Adrenal gland (tissue), 12 donors: ENCODE data around the gene PPP6C. TPM values are rescaled to one million over a fixed set of nuclear protein-coding genes. Genes with fewer than 3 reads are reported as not detected.
A peak's percentile ranks its signal among the peaks of the same experiment; 100 is the strongest.
"Not testable (repeated sequence)": the region's sequence is repeated elsewhere in the genome, so short reads cannot be mapped to it uniquely, and the experiment has no call there.

Experiments used
- DNase-seq, 7 donors: peaks; one replicate each; pipeline ENCODE4 v3.0.0-alpha.2; 2019 to 2020
- H3K27ac ChIP-seq, 5 donors: fragments of 200-600 bp; sonication (generic) in 4 of 5; 1 replicate in 3 of 5; 2 replicates in 2 of 5; pipeline versions ENCODE4 v1.5.1 to v1.8.0; 2016 to 2020; ENCODE audit warnings: mild to moderate bottlenecking in 1 of 5
- H3K27me3 ChIP-seq: fragments of 200-600 bp; 2 replicates; pipeline ENCODE4 v1.8.0; 2021
- H3K36me3 ChIP-seq, 2 donors: fragments of 200-600 bp; replicated peaks in 1 of 2; 1 replicate in 1 of 2; 2 replicates in 1 of 2; pipeline versions ENCODE4 v1.5.1 to v1.8.0; 2018 to 2022
- H3K4me1 ChIP-seq, 2 donors: fragments of 200-600 bp; replicated peaks in 1 of 2; 1 replicate in 1 of 2; 2 replicates in 1 of 2; pipeline versions ENCODE4 v1.5.1 to v1.8.0; 2018 to 2021
- H3K4me3 ChIP-seq, 4 donors: fragments of 200-600 bp; sonication (generic) in 3 of 4; one replicate each; pipeline ENCODE4 v1.5.1; 2016 to 2018
- H3K9me3 ChIP-seq, 3 donors: fragments of 200-600 bp; sonication (generic) in 1 of 3; replicated peaks in 1 of 3; 1 replicate in 2 of 3; 2 replicates in 1 of 3; pipeline versions ENCODE4 v1.5.1 to v1.8.0; 2016 to 2021
- POLR2A ChIP-seq, 2 donors: fragments of 450-650 bp; IDR thresholded peaks; one replicate each; pipeline ENCODE4 v1.6.1; 2017; ENCODE audit warnings: antibody characterized with exemption in 2 of 2, mild to moderate bottlenecking in 2 of 2, moderate library complexity in 1 of 2
- WGBS, 4 donors: extraction: QIAGEN DNeasy Blood & Tissue Kit in 2 of 4; methylation state at CpG; one replicate each; pipeline versions ENCODE4 v1.1.5 to v1.1.7; 2013 to 2017; 5-methylcytosine and 5-hydroxymethylcytosine counted together
- intact Hi-C, 2 donors: fragments of 100-400 bp; cut with DNase I; formaldehyde crosslinking; loops; one replicate each; pipeline versions ENCODE4 v1.14.1 to v1.15.0; 2022 to 2023
- polyA plus RNA-seq, 3 donors: library from polyadenylated mRNA; stranded (reverse); fragments of 200-250 nt in 2 of 3; fragments of 350-450 nt in 1 of 3; fragmentation: Illumina TruSeq in 1 of 3; extraction: RNeasy Lipid Tissue Mini Kit (QIAGEN cat#74804) in 1 of 3; gene quantifications; one replicate each; pipeline ENCODE4 v1.2.3, GENCODE V29; 2013 to 2014
- total RNA-seq, 9 donors: library from RNA; depleted of rRNA in 4 of 9; stranded (reverse); fragments of >200 nt in 4 of 9; fragments of 120-200 nt in 1 of 9; fragmentation: NEBNext Ultra II Directional in 1 of 9; extraction: Animal tissue kit (Norgen Biotek cat#: 25700) in 1 of 9; gene quantifications; one replicate each; pipeline versions ENCODE4 v1.1.0 to v1.2.4, GENCODE V29; 2013 to 2023
- TF ChIP-seq, protein P1 (sequence below), 6 experiments: fragments of 450-650 bp in 4 of 6; fragments of 200-600 bp in 2 of 6; sonication (generic) in 1 of 6; IDR thresholded peaks; 1 replicate in 5 of 6; 2 replicates in 1 of 6; pipeline versions ENCODE4 v1.5.1 to v1.8.0; 2016 to 2021; ENCODE audit warnings: antibody characterized with exemption in 6 of 6, mild to moderate bottlenecking in 2 of 6, moderate library complexity in 1 of 6
- donor health status: healthy with polysubstance abuse.
- donor health status: Bipolar disorder and iron deficiency.
- donor health status: DM: yes; HTN: yes; CAD: no.
- donor health status: DM: no; HTN: no; CAD: no.
- donor health status: DM: no; HTN: no; CAD: no.
- donor health status: DM: yes; HTN: yes; CAD: no.

Gene PPP6C
- total and polyA plus RNA-seq, 12 donors = 15.9 to 71.1 (median 46.3) TPM

DNA sequence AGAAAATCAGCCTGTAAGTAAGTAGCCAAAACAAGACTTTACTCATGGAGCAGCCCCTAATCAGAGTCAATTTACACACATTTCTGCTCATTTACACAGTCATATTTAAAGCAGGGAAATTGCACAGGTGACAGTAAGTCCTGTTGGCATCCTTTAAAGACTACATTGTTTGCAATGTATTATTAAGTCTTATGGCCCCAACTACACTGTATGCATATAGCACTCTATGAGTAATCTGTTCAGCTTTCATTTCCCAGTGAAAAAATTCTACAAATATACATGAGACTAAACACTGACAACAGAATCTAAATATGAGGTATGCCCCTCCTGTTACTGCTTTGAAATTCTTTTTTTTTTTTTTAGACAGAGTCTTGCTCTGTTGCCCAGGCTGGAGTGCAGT is 19.7 kb downstream of the PPP6C start:
- no peaks in the 10 kb centered on the region for H3K9me3 ChIP-seq
- intact Hi-C loops = no loop called here
- TF ChIP-seq POLR2A (IDR thresholded peaks at IDR 0.05) = no peak
- TF ChIP-seq, protein P1, sequence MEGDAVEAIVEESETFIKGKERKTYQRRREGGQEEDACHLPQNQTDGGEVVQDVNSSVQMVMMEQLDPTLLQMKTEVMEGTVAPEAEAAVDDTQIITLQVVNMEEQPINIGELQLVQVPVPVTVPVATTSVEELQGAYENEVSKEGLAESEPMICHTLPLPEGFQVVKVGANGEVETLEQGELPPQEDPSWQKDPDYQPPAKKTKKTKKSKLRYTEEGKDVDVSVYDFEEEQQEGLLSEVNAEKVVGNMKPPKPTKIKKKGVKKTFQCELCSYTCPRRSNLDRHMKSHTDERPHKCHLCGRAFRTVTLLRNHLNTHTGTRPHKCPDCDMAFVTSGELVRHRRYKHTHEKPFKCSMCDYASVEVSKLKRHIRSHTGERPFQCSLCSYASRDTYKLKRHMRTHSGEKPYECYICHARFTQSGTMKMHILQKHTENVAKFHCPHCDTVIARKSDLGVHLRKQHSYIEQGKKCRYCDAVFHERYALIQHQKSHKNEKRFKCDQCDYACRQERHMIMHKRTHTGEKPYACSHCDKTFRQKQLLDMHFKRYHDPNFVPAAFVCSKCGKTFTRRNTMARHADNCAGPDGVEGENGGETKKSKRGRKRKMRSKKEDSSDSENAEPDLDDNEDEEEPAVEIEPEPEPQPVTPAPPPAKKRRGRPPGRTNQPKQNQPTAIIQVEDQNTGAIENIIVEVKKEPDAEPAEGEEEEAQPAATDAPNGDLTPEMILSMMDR (IDR thresholded peaks at IDR 0.05) = no peak
- no peak for DNase-seq
- H3K27me3 ChIP-seq = no peaks in the 10 kb centered on the region
- H3K36me3 ChIP-seq = peaks cover 0 to 17% of the 10 kb centered on the region in 2 donors
- peaks cover 0 to 27% of the 10 kb centered on the region in 2 donors for H3K4me1 ChIP-seq
- H3K27ac ChIP-seq = no peak overlapping the region
- H3K4me3 ChIP-seq = no peak overlapping the region

DNA sequence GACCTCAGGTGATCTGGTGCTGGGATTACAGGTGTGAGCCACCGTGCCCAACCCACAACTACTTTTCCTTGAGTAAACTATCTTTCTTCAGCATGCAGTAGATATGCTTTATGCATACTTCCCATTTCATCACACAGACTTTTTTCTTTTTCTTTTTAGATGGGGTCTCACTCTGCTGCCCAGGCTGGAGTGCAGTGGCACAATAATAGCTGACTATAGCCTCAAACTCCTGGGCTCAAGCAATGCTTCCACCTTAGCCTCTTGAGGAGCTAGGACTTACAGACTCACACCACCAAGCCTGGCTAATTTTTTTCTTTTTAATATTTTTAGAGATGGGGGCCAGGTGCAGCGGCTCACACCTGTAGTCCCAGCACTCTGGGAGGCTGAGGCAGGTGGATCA is 22.8 kb downstream of the PPP6C start:
- no peak for TF ChIP-seq POLR2A (IDR thresholded peaks at IDR 0.05)
- TF ChIP-seq, protein P1 (IDR thresholded peaks at IDR 0.05) = no peak

DNA sequence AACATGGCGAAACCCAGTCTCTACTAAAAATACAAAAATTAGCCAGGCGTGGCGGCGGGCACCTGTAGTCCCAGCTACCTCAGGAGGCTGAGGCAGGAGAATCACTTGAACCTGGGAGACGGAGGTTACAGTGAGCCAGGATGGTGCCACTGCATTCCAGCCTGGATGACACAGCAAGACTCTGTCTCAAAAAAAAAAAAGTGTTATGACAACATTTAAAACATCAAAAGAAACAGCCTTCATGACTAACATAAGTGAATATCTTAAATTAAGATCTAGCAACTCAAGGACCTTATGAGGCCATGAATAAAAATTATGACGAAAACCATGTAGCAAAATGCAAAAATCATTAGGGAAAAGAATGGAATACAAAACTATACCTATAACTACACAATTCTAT is 26.7 kb downstream of the PPP6C start:
- H3K9me3 ChIP-seq, H3K36me3 ChIP-seq, H3K27ac ChIP-seq, H3K4me3 ChIP-seq, DNase-seq, intact Hi-C loops, H3K27me3 ChIP-seq: not testable (repeated sequence)
- peaks cover 0 to 23% of the 10 kb centered on the region in 2 donors for H3K4me1 ChIP-seq
- 80 to 88% (median 84%) methylated on average over 6 of the region's 6 CpGs for WGBS, 4 donors

More for the DNA sequence above, 22.8 kb downstream of the PPP6C start:
- DNase-seq = no peak
- 80 to 97% (median 93%) methylated on average over 2 of the region's 2 CpGs for WGBS, 4 donors
- intact Hi-C loops = no loop called here
- peaks cover 0 to 11% of the 10 kb centered on the region in 2 donors for H3K4me1 ChIP-seq
- peaks cover 0 to 17% of the 10 kb centered on the region in 2 donors for H3K36me3 ChIP-seq
- no peaks in the 10 kb centered on the region for H3K27me3 ChIP-seq
- peak overlapping the region in 2 of 5 donors; percentile 30 to 52 for H3K27ac ChIP-seq
- H3K4me3 ChIP-seq = no peak overlapping the region
- H3K9me3 ChIP-seq = no peaks in the 10 kb centered on the region

DNA sequence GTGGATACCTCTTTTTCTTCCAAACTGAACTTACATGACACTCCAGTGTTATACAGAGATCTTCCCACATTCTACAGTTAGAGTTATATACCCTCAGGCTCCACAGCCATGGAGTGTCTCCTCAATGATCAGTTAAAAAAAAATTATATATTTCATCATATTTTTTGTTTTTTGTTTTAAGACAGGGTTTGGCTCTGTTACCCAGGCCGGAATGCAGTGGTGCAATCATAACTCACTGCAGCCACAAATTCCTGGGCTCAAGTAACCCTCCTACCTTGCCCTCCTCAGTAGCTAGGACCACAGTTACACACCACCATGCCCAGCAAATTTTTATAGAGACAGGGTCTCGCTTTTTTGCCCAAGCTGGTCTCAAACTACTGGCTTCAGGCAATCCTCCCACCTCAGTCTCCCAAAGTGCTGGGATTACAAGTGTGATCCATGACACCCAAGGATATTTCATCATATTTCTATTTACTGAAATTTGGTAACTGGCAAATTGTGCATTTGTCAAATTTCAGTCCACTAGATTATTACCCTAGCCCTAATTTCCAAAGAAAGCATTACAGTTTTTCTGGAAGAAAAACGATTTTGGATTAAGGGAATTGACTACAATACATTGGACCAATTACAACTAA is 28.2 kb downstream of the PPP6C start:
- intact Hi-C loops = no loop called here
- Histone ChIP-seq H3K4me3 (no peak overlapping the region), H3K4me1 (peaks cover 0 to 19% of the 10 kb centered on the region in 2 donors), H3K27me3 (no peaks in the 10 kb centered on the region), H3K27ac (peak overlapping the region in 1 of 5 donors; percentile 51), H3K36me3 (peaks cover 0 to 8% of the 10 kb centered on the region in 2 donors), H3K9me3 (no peaks in the 10 kb centered on the region)
- WGBS, 4 donors = 65 to 78% (median 73%) methylated on average over 3 of the region's 3 CpGs
- peak in 3 of 7 donors; percentile 28 to 38 (median 34) for DNase-seq
- TF ChIP-seq, protein P1 (IDR thresholded peaks at IDR 0.05) = no peak
- no peak for TF ChIP-seq POLR2A (IDR thresholded peaks at IDR 0.05)

DNA sequence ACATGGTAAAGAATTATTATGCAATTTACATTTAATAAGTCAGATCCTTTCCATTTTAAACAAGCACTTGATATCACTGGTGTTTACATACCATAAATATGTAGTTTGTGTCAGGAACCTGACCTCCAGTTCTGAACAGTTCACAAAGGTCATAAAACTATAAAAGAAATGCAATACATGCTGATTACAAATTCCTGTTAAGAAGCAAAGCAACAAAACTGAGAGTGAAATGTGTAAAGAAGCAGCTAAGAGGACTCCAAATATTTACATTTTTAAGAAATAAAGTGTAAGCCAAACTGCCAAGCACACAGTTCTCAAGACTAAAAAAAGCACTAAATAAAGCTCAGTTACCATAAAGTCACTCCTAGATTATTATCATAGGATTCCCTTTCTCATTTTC is 28.9 kb downstream of the PPP6C start:
- intact Hi-C loops = no loop called here
- TF ChIP-seq, protein P1 (IDR thresholded peaks at IDR 0.05) = no peak
- no peak for TF ChIP-seq POLR2A (IDR thresholded peaks at IDR 0.05)
- Histone ChIP-seq H3K4me3 (no peak overlapping the region), H3K27ac (no peak overlapping the region), H3K4me1 (peaks cover 0 to 15% of the 10 kb centered on the region in 2 donors), H3K27me3 (no peaks in the 10 kb centered on the region), H3K36me3 (peaks cover 0 to 8% of the 10 kb centered on the region in 2 donors), H3K9me3 (no peaks in the 10 kb centered on the region)
- DNase-seq = no peak
